ENCODE data around the gene MAU2. TPM values are rescaled to one million over a fixed set of nuclear protein-coding genes. Genes with fewer than 3 reads are reported as not detected.

Gene MAU2
- total and polyA plus RNA-seq, 2 of the 8 experiments (the other 6 are each of a cell fraction or from before 2014, with no cell fraction given) = 32.0 to 40.8 TPM

- no peak overlapping the region for H3K14ac ChIP-seq (ENCODE audit: insufficient read length)
- H3K9me3 ChIP-seq (ENCODE audit: insufficient read depth in 2 of 2, low read depth in 1 of 2, low read length in 1 of 2) = no peaks in the 10 kb centered on the region
- H3K27me3 ChIP-seq (replicated peaks in 1 of 4; ENCODE audit: control insufficient read depth in 3 of 4, extremely low read depth in 1 of 4, insufficient read depth in 3 of 4, low read length in 3 of 4) = peaks cover 0 to 1% (median 1%) of the 10 kb centered on the region in 4 experiments; a peak in 2 of 7 replicates
- no peak for DNase-seq (ENCODE audit: low read depth in 1 of 2, low spot score in 2 of 2)
- H2BK120ac ChIP-seq (replicated peaks; ENCODE audit: low read depth, low read length) = no peak overlapping the region
- TF ChIP-seq GTF2F1 (IDR thresholded peaks at IDR 0.05; ENCODE audit: borderline replicate concordance, low read depth, low read length) = no peak
- TF ChIP-seq TAF1 (IDR thresholded peaks at IDR 0.05; ENCODE audit: low read depth, low read length) = no peak
- TF ChIP-seq ASH2L (IDR thresholded peaks at IDR 0.05; ENCODE audit: low read length) = no peak
- no peak for TF ChIP-seq CHD2 (IDR thresholded peaks at IDR 0.05; ENCODE audit: low read length)
- no peak for TF ChIP-seq CTCF (IDR thresholded peaks at IDR 0.05; ENCODE audit: control extremely low read depth in 1 of 3, insufficient read depth in 1 of 3, low read depth in 1 of 3, low read length in 3 of 3)
- H4K20me1 ChIP-seq (replicated peaks in 1 of 2; ENCODE audit: control insufficient read depth in 1 of 2, insufficient read depth in 2 of 2, low read length in 2 of 2) = no peaks in the 10 kb centered on the region
- H3K23ac ChIP-seq (ENCODE audit: insufficient read length) = no peak overlapping the region
- no peaks in the 10 kb centered on the region for H3K79me2 ChIP-seq (ENCODE audit: control insufficient read depth in 1 of 2, insufficient read depth in 2 of 2, low read length in 2 of 2)
- H4K5ac ChIP-seq (ENCODE audit: insufficient read length, low read depth, low read length) = no peak overlapping the region
- no peak overlapping the region for H2AFZ ChIP-seq (ENCODE audit: low read length)
- no peak for FAIRE-seq
- H3K4me1 ChIP-seq (replicated peaks in 1 of 4; ENCODE audit: control insufficient read depth in 3 of 4, insufficient read depth in 4 of 4, low read length in 3 of 4) = peaks cover 1 to 7% (median 5%) of the 10 kb centered on the region in 4 experiments
- POLR2A ChIA-PET (ENCODE audit: partially characterized antibody) = interaction anchor here (0.7 to 2.2 kb wide), 7 partner anchors 14 to 939 kb away, joined by 3 to 8 read pairs (median 5); partner anchors contain the start of gene GATAD2A
- H2AK5ac ChIP-seq (ENCODE audit: low read depth, low read length) = no peak overlapping the region
- H3K4me2 ChIP-seq (ENCODE audit: insufficient read depth in 1 of 2, low read depth in 2 of 2, low read length in 2 of 2) = no peak overlapping the region
- no peaks in the 10 kb centered on the region for H3K79me1 ChIP-seq (ENCODE audit: low read depth, low read length)
- no peak overlapping the region for H3K56ac ChIP-seq (replicated peaks; ENCODE audit: insufficient read length, low read depth, low read length)
- no peak overlapping the region for H3K9ac ChIP-seq (replicated peaks in 1 of 4; ENCODE audit: extremely low read depth in 1 of 4, low read depth in 3 of 4, low read length in 3 of 4)
- H4K91ac ChIP-seq (replicated peaks; ENCODE audit: insufficient read length, low read length) = no peak overlapping the region
- H3K4me3 ChIP-seq (ENCODE audit: extremely low read depth in 1 of 4, insufficient read depth in 2 of 4, low read depth in 3 of 4, low read length in 4 of 4) = no peak overlapping the region
- no peak overlapping the region for H2BK15ac ChIP-seq (ENCODE audit: low read length)
- H2BK12ac ChIP-seq (ENCODE audit: low read depth, low read length) = no peak overlapping the region
- H4K8ac ChIP-seq (ENCODE audit: extremely low read depth, insufficient read depth, low read length) = no peak overlapping the region
- no peaks in the 10 kb centered on the region for H3K23me2 ChIP-seq (ENCODE audit: low read depth, low read length)
- CTCF ChIA-PET (ENCODE audit: partially characterized antibody) = interaction anchor here (0.6 to 4.6 kb wide), 6 partner anchors 9 to 110 kb away, joined by 3 to 25 read pairs (median 4); no protein-coding TSS in a partner anchor
- H3K27ac ChIP-seq (ENCODE audit: low read depth, low read length) = no peak overlapping the region
- 83% methylated on average over 2 of the region's 2 CpGs; no CpG with 5 or more reads in 1 of the 2 experiments for WGBS, 2 experiments (ENCODE audit: extremely low coverage in 1 of 2, insufficient coverage in 1 of 2, insufficient read length in 1 of 2, insufficient replicate concordance in 2 of 2, low coverage in 1 of 2, low lambda C conversion rate in 2 of 2, missing lambda C conversion rate in 1 of 2)
- H3K18ac ChIP-seq (ENCODE audit: extremely low read depth, low read length) = no peak overlapping the region
- no peaks in the 10 kb centered on the region for H3K36me3 ChIP-seq (ENCODE audit: control insufficient read depth in 2 of 4, insufficient read depth in 4 of 4, low read length in 3 of 4)
- no peak overlapping the region for H2BK5ac ChIP-seq (ENCODE audit: low read depth, low read length)
- no peak overlapping the region for H2BK20ac ChIP-seq (ENCODE audit: low read length)
- H3K4ac ChIP-seq (replicated peaks; ENCODE audit: insufficient read length, low read depth, low read length) = no peak overlapping the region
Measured at GRCh38 chr19:19379527-19379926, 58.9 kb downstream of the MAU2 start.
